Measurements from ENCODE around the gene SMARCC1. TPM values are rescaled to one million over a fixed set of nuclear protein-coding genes. Genes with fewer than 3 reads are reported as not detected.
"Not testable (repeated sequence)": the region's sequence is repeated elsewhere in the genome, so short reads cannot be mapped to it uniquely, and the experiment has no call there.

SMARCC1 gene
- polyA plus RNA-seq, 1 donor: 57.4 TPM

- no peak for DNase-seq (ENCODE audit: low read depth)
Observed at GRCh38 chr3:47766186-47766585, 15.5 kb downstream of the SMARCC1 start.

DNA sequence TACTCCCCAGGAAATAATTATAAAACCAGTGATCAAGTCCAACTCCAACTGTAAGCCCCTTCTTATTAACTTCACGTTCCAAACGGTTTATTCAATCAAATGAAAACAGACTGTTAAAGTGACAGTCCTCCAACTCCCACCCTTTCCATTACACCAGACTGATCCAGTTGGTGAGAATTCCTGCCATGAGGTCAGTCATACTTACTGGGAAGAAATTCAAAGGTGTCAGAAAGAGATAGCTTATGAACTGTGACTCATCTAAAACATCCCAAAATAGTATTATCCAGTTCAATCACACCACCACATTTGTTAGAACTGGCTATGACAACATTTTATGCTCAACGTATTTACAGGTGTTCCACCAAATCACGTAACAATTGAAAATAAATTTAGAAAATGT, 19.5 kb downstream of the SMARCC1 start:
- DNase-seq (ENCODE audit: low read depth): no peak

DNA sequence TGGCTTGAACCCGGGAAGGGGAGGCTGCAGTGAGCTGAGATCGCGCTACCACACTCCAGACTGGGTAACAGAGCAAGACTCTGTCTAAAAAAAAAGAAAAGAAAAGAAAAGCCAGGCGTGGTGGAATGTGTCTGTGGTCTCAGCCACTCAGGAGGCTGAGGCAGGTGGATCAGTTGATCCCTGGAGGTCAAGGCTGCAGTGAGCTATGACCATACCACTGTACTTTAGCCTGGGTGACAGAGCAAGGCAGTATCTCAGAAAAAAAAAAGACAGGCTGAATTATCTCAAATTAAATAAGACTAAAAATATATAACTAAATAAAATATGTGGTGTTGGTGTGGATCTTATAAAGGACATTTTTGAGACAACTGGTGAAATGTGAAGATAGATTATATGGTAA, 20.6 kb downstream of the SMARCC1 start:
- no peak for DNase-seq (ENCODE audit: low read depth)

GRCh38 chr3:47760207-47760606, 21.5 kb downstream of the SMARCC1 start:
- DNase-seq (ENCODE audit: low read depth): not testable (repeated sequence)

- DNase-seq (ENCODE audit: low read depth): no peak
Observed at GRCh38 chr3:47758261-47759025, 23.2 kb downstream of the SMARCC1 start.

- DNase-seq (ENCODE audit: low read depth): no peak
Observed at GRCh38 chr3:47752716-47753115, 29.0 kb downstream of the SMARCC1 start.

DNA sequence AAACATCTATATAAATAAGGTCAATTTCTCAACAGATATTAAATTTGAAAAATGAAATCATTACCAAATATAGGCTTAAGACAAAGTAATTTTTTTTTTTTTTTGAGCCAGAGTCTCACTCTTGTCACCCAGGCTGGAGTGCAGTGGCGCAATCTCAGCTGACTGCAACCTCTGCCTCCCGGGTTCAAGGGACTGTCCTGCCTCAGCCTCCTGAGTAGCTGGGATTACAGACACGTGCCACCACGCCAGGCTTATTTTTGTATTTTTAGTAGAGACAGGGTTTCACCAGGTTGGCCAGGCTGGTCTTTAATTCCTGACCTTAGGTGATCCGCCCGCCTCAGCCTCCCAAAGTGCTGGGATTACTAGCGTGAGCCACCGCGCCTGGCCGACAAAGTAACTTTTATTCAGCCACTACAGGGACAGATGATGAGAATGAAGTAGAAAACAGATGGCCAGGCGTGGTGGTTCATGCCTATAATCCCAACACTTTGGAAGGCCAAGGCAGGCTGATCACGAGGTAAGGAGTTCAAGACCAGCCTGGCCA, 30.8 kb downstream of the SMARCC1 start:
- not testable (repeated sequence) for DNase-seq (ENCODE audit: low read depth)

DNA sequence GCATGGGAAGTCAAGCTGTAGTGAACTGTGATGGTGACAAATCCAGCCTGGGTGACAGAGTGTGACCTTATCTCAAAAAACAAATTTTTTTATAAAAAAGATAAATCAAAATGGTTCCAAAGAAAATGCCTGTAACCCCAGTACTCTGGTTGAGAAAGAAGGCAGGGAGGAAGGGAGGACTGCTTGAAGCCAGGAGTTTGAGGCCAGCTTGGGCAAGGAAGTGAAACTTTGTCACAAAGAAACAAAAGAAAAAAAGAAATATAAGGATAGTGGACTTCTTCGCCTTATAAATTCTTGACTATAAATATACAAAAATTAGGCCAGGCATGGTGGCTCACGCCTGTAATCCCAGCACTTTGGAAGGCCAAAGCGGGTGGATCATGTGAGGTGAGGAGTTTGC, 34.1 kb downstream of the SMARCC1 start:
- no peak for DNase-seq (ENCODE audit: low read depth)

DNA sequence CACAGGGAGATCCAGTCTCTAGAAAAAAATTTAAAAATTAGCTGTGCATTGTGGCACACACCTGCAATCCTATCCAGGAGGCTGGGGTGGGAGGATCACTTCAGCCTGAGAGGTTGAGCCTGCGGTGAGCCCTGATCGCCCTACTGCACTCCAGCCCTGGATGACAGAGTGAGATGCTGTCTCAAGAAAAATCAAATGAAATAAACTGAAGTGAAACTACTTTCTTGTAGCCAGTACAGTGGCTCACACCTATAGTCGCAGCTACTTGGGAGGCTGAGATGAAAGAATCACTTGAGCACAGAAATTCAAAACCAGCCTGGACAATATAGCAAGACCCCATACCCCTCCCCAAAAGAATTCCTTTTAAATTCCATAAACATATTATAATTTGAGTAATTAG, 35.4 kb downstream of the SMARCC1 start:
- no peak for DNase-seq (ENCODE audit: low read depth)

- no peak for DNase-seq (ENCODE audit: low read depth)
Observed at GRCh38 chr3:47743855-47744254, 37.8 kb downstream of the SMARCC1 start.

GRCh38 chr3:47743352-47743751, 38.3 kb downstream of the SMARCC1 start:
- not testable (repeated sequence) for DNase-seq (ENCODE audit: low read depth)

DNA sequence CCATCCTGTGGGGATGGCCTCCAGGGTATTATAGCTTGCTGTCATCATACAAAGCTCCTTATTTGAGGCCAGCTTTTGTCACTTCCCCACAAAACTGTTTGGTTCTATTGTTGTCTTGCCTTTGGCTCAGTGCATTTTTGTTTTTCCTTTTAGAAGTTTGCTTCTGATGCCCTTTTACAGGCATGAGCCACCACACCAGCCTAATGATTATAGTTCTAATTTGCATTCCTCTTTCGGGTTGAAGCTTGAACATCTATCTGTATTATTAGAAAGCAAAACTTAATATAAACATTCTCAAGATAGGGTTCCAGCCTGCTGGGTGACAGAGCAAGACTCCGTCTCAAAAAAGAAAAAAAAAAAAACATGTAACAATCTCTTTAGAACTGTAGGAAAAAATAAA, 39.8 kb downstream of the SMARCC1 start:
- no peak for DNase-seq (ENCODE audit: low read depth)

- DNase-seq (ENCODE audit: low read depth): no peak
Observed at GRCh38 chr3:47732143-47732542, 49.5 kb downstream of the SMARCC1 start.

DNA sequence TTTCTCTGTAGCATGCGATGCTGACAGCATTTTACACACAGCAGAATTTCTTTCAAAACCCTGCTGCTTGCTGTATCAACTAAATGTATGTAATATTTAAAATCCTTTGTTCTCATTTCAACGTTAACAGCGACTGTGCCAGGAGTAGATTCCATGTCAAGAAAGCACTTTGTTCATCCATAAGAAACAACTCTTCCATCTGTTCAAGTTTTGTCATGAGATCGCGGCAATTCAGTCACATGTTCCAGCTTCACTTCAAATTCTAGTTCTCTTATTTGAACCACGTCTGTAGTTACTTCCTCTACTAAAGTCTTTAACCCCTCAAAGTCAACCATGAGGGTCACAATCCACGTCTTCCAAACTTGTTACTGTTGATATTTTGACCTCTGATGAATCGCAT, 50.6 kb downstream of the SMARCC1 start:
- DNase-seq (ENCODE audit: low read depth): no peak

DNA sequence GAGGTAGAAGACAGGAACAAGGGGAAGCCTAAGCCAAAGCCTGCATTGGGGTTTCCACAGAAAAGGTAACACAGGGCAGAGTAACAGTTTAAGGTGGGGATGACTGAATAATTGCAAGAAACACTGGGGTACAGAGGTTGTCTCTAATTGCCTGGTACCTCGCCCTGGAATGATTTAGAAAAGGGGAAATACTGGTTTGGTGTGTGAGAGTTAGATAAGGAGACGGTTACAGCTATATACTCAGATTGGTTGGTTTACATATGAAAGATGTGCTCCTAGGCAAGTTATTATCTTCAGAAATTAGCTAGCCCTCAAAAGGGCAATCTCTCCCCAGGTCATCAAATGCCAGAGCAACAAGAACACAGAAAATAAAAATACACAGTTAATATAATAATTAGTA, 58.8 kb downstream of the SMARCC1 start:
- no peak for DNase-seq (ENCODE audit: low read depth)

DNA sequence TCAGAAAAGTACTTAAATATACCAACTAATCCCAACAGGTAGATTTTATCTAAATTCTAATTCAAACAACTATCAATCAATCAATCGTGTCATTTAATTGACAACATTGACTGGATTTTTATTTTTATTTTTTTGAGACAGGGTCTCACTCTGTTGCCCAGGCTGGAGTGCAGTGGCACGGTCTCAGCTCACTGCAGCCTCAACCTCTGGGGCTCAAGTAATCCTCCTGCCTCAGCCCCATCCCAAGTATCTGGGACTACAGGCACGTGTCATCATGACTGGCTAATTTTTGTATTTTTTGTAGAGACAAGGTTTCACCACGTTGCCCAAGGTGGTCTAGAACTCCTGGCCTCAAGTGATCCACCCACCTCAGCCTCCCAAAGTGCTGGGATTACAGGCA, 64.2 kb downstream of the SMARCC1 start:
- not testable (repeated sequence) for DNase-seq (ENCODE audit: low read depth)

- no peak for DNase-seq (ENCODE audit: low read depth)
Observed at GRCh38 chr3:47716656-47717055, 65.0 kb downstream of the SMARCC1 start.

DNA sequence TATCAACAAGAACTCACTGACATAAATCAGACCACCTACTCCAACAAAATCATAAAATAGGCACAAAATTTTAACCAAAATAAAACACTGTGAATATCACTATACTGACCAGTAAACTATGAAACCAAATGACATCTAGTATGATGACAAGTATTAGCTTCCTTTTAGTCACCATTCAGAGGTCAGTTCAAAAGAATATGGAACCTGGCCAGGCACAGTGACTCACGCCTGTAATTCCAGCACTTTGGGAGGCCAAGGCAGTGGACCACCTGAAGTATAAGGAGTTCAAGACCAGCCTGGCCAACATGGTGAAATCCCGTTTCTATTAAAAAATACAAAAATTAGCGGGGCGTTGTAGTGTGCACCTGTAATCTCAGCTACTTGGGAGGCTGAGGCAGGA, 65.8 kb downstream of the SMARCC1 start:
- no peak for DNase-seq (ENCODE audit: low read depth)

DNA sequence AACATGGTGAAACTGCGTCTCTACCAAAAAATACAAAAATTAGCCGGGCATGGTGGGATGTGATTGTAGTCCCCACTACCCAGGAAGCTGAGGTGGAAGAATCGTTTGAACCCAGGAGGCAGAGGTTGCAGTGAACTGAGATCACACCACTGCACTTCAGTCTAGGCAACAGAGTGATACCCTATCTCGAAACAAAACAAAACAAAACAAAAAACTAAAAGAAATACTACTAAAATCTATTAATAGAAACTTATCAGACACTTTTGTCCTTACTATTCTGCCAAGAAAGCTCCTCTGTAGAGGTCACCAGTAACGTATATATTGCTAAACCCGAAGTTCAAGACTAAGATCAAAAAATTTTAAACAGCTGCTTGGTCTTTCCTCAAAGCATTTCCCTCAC, 67.1 kb downstream of the SMARCC1 start:
- DNase-seq (ENCODE audit: low read depth): no peak

GRCh38 chr3:47713655-47714054, 68.0 kb downstream of the SMARCC1 start:
- DNase-seq (ENCODE audit: low read depth): no peak

- DNase-seq (ENCODE audit: low read depth): no peak
Observed at GRCh38 chr3:47712398-47712797, 69.3 kb downstream of the SMARCC1 start.

DNA sequence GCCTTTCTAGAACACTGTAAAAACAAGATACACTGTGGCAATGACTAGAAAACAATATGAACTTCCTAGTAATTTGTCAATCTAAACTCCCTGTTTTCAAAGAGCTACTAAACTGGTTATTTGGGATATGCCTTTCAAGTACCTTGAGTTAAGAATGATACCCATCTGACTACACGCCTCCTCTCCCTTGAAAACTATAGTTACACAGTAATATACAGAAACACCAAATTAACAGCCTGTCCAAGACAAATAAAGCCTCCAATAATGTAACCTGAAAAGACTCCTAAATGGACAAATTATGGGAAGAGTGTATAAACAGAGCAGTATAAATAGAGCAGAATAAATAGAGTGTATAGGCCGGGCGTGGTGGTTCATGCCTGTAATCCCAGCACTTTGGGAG, 70.1 kb downstream of the SMARCC1 start:
- no peak for DNase-seq (ENCODE audit: low read depth)

DNA sequence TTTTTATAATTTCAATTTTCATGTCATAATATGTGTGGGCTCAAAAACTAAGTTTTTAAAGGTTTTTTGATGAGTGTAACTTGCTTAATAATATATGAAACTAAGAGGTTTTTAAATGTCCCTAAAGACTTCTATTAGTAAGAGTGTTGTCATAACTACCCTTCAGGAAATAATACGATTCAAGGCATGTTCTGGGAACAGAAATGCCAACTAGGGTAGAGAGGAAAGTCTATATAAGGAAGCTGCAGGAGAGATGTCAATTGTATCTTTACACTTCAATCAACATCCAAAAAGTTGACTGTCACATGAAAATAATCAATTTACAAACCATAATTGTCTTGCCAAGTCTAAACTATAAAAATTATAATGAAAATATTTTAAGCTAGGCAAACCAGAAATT, 76.3 kb downstream of the SMARCC1 start:
- no peak for DNase-seq (ENCODE audit: low read depth)

GRCh38 chr3:47704237-47704612, 77.5 kb downstream of the SMARCC1 start:
- DNase-seq (ENCODE audit: low read depth): no peak

Data from forelimb muscle (tissue), 1 donor.